Gastroesophageal sphincter (tissue), 2 donors: ENCODE data around the gene ZCCHC7.

Experiments
- EP300 ChIP-seq: sonication (generic); formaldehyde crosslinking; IDR thresholded peaks from one replicate; pipeline ENCODE4 v1.6.1; 2017; ENCODE audit warnings: antibody characterized with exemption, mild to moderate bottlenecking
- POLR2A ChIP-seq, 2 donors: fragments of 450-650 bp; IDR thresholded peaks; one replicate each; pipeline ENCODE4 v1.6.1; 2017; ENCODE audit warnings: antibody characterized with exemption in 2 of 2, mild to moderate bottlenecking in 2 of 2, moderate library complexity in 1 of 2

GRCh38 chr9:37363124-37363523 lies 242.8 kb downstream of the ZCCHC7 start:
- TF ChIP-seq POLR2A (IDR thresholded peaks at IDR 0.05) (no peak), EP300 (no peak)
